ENCODE data around the gene SLC38A4. TPM values are rescaled to one million over a fixed set of nuclear protein-coding genes. Genes with fewer than 3 reads are reported as not detected.

SLC38A4 gene
- total RNA-seq, 1 donor from 2014 or later: 4.1 TPM

DNA sequence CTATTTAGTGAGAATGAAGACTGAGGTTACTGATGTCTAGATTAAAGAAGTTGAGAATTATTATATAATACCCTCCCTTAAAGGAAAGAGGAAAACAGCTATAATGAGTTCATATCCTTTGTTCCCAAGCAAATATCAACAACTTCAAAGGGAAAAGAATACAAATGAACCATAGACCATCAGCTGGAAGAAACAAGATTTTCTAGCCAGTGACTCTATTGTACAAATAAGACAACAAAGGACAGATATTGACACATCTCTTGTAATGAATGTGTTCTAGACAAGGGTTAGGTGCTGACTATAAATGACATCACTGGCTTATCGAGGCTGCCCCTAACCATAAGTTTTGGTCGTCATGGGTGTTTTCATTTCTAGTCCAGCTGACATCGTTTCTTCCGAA lies 48.2 kb downstream of the SLC38A4 start:
- no peak for DNase-seq (ENCODE audit: low read depth)

DNA sequence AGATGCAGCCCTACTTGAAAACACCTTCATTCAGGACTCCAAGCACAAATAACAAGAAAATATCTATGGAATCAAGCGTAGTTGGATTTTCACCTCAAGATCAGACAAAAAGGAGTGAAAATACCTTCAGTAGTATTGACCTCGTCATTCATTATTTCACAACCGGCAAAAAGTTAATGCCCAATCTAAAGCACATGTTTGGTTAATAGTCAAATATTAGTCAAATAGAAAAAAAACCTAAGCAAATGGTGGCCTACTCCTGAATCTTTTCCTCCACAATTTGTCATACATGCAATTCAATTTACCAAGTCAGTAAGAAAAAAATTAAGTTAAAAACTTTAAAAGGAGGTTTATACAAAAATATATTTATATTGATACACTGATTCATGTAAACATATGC lies 50.0 kb downstream of the SLC38A4 start:
- no peak for DNase-seq (ENCODE audit: low read depth)

DNA sequence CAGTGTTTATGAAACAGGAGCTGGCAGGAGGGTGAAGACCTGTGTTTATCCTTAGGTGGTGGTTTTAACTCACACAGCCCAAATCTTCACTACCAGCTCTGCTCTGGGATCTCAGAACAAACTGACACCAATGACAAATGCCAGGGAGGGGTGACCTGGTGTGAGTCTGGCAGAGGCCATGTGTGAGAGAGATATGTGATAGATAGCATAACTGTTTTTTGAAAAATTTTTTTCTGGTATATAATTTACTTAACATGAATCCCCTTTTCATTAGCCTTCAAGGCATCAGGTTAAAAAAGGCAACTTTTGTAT lies 51.5 kb downstream of the SLC38A4 start:
- DNase-seq (ENCODE audit: low read depth): peak; percentile 37

DNA sequence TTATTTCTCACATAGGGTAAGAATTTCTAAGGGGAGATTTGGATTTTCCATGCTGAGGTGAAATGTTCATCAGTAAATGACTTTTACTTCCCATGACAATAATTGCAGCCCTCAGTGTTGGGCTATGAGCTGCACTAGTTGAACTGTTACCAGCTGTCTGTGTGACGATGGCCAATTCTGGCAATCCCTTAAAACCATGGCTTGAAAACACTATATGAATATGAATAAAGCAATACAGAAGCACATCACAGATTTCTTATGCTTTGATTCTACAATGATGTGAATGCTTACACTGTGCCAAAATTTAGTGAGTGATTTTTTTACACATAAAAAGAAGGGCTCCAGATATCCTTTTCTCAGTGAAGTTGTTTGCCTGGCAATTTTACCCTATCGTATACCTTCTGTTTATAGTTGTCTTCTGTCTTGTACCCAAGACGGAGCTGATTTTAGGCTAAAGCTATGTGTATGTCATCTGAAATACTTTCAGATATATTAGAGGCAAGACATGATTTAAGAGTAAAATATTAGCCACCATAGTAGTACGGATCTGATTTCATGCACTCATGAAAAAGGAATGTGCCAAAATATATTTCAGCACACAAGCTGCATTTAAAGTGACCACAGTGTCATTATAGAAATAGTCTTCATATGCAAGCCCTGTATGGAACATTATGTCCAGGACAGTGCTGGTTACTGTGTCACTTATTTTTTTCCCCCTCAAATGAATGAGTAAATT lies 52.0 kb downstream of the SLC38A4 start:
- peak; percentile 38 for DNase-seq (ENCODE audit: low read depth)

DNA sequence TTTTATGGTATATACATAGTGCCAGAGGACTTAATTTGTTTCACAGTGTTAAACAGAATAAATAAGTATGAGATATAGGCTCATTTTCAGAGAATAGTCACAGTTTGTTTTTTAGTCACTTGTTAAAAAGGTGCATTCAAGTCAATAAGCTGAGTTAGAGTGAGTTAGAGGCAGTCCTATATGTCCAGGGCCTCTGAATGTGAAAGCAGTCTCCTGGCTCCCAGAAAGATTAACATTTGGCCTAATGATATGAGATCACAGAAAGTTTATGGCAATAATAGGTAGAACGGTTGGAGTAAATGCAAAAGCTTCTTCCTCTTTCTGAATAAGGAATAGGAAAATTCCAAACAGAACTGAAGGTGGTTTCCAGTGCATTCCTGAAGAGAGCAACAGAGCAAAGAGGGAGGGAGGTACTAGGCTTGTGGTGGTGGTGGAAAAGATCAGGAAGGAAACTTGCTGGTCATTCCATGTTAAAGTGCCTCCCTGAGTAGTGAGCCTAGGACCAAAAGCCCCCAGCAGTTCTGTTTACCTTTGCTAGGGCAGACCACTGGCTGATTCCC lies 54.4 kb downstream of the SLC38A4 start:
- DNase-seq (ENCODE audit: low read depth): peak; percentile 61

DNA sequence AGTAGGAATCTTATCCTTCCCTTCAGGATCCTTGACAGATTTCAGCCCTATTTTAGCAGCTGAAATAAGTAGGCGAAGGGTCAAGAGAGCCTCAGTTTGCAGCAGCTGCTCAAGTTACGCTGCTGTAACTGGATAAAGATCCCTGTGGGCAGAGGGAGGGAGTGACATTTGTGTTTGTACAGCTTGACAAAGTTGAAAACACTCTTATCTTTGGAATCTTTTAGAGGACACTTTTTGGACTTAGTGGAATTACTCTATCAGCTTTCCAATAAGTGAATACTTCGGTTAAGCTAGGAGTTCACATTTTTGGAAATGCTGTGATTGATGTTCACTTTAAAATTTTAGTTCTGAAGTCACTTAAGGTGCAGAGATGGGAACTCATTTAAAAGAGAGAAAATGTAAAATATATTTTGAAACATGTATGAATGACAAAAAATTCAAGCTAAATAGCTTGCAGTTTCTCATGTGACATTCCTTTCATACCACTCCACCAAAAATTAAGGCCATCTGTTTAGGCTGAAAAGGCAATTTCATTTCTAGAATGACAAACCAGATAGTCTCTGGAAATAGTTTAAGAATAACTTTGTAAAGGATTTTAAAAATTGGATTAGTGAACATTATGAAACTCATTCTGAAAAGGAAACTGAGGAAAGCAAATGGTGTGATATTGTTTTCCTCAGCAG lies 55.2 kb downstream of the SLC38A4 start:
- DNase-seq (ENCODE audit: low read depth): peak; percentile 89

DNA sequence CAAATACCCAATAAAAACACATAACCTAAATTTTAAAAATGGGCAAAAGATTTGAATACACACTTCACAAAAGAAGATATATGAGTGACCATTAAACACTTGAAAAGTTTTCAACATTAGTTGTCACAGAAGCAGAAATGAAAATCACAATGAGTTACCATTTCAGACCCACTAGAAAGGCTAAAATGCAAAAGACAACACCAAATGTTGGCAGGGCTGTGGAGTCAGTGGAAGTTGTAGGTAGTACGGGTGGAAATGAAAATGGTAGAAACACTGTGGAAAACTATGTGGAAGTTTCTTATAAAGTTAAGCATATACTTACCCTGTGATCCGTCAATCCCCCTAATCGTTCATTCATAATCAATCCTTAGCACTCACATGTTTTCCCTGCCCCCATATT lies 61.8 kb downstream of the SLC38A4 start:
- DNase-seq (ENCODE audit: low read depth): no peak

DNA sequence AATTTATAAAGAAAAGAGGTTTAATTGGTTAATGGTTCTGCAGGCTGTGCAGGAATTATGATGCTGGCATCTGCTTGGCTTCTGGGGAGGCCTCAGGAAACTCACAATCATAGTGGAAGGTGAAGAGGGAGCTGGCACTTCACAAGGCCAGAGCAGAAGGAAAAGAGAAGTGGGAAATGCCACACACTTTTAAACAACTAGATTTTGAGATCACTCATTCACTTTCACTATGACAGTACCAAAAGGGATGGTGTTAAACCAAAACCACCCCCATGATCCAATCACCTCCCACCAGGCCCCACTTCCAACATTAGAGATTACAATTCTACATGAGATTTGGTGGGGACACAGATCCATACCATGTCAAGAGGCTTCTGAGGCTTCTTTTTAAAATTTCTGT lies 62.6 kb downstream of the SLC38A4 start:
- no peak for DNase-seq (ENCODE audit: low read depth)

DNA sequence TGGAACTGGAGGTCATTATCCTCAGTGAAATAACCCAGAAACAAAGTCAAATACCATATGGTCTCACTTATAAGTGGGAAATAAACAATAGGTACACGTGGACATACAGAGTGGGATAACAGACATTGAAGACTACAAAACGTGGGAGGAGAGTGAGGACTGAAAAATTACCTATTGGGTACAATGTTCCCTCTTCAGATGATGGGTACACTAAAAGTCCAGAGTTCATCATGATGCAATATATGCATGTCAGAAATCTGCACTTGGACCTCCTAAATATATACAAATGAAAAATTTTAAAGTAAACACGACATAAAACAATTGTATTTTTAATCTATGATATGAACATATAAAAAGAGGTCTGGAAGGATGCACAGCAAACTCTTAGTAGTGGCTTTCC lies 71.2 kb downstream of the SLC38A4 start:
- no peak for DNase-seq (ENCODE audit: low read depth)

DNA sequence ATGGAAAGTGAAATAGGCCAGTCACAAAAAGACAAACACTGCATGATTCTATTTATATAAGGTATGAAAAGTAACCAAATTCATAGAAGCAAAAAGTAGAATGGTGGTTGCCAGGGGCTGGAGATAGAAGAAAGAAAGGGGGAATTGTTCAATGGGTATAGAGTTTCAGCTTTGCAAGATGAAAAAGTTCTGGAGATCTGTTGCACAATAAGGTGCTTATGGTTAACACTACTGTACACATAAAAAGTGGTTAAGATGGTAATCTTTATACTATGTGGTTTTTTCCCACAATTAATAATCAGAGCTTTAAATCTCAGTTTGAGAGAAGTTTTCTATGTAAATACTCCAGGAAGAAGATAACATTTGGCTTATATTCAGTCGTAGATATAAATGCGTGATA lies 73.4 kb downstream of the SLC38A4 start:
- DNase-seq (ENCODE audit: low read depth): no peak

DNA sequence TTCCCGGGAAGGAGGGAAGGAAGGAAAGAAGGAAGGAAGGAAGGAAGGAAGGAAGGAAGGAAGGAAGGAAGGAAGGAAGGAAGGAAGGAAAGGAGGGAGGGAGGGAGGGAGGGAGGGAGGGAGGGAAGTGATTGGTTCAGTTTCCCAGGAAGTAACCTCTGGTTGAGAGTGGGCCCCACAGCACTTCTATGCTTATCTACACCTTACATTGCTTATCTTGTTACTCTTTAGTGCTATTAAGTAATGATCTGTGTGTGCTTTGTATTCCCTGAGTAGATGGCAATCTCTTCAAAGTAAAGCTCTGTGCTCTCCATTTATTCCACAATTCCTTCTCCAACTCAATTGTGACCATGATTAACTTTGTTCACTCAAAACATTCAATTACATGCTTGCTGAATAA lies 74.6 kb downstream of the SLC38A4 start:
- DNase-seq (ENCODE audit: low read depth): no peak

DNA sequence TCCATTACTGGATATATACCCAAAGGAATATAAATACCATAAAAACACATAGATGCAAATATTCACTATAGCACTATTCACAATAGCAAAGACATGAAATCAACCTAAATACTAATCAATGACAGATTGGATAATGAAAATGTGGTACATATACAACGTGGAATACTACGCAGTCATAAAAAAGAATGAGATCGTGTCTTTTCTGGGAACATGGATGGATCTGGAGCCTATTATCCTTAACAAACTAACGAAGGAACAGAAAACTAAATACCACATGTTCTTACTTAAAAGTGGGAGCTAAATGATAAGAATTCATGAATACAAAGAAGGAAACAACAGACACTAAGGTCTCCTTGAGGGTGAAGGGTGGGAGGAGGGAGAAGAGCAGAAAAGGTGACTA lies 76.5 kb downstream of the SLC38A4 start:
- DNase-seq (ENCODE audit: low read depth): no peak

DNA sequence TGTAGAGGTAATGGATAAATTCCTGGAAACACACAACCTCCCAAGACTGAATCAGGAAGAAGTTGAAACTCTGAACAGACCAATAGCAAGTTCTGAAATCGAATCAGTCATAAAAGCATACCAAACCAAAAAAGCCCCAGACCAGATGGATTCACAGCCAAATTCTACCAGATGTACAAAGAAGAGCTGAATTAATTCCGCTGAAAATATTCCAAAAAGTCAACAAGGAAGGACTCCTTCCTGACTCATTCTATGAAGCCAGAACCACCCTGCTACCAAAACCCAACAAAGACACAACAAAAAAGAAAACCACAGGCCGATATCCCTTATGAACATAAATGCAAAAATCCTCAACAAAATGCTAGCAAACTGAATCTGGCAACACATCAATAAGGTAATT lies 81.5 kb downstream of the SLC38A4 start:
- DNase-seq (ENCODE audit: low read depth): peak; percentile 4

DNA sequence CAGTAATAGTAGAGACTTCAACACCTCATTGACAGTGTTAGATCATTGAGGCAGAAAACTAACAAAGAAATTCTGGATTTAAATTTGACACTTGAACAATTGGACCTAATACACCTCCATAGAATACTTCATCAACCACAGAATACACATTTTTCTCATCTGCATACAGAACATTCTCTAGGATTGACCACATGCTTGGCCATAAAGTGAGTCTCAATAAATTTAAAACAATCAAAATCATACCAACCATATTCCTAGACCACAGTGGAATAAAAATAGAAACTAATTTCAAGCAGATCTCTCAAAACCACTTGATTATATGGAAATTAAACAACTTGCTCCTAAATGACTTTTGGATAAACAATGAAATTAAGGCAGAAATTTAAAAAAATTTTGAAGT lies 82.3 kb downstream of the SLC38A4 start:
- DNase-seq (ENCODE audit: low read depth): no peak

DNA sequence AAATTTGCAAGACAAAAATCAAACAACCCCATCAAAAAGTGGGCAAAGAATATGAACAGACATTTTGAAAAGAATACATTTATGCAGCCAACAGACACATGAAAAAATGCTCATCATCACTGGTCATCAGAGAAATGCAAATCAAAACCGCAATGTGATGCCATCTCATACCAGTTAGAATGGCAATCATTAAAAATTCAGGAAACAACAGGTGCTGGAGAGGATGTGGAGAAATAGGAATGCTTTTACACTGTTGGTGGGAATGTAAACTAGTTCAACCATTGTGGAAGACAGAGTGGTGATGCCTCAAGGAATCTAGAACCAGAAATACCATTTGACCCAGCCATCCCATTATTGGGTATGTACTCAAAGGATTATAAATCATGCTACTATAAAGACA lies 83.5 kb downstream of the SLC38A4 start:
- DNase-seq (ENCODE audit: low read depth): peak; percentile 26

DNA sequence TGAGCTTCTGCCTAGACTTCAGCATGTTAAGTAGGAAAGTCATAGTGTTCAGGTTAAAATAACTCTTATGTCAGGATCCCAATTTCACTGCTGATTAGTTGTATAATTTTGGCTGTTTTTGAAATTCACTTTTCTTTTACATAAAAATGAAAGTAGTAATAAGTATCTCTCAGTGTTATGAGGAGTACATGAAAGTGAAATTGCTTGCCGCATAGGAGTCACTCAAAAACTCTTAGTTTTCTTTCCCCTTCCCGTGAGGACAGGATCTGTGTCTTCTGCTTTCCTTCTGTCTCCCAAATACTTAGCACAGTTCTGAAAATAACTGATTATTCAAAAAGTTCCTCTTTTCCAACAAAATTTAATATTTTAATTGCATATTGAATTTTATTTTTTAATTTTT lies 100.5 kb downstream of the SLC38A4 start:
- DNase-seq (ENCODE audit: low read depth): no peak

DNA sequence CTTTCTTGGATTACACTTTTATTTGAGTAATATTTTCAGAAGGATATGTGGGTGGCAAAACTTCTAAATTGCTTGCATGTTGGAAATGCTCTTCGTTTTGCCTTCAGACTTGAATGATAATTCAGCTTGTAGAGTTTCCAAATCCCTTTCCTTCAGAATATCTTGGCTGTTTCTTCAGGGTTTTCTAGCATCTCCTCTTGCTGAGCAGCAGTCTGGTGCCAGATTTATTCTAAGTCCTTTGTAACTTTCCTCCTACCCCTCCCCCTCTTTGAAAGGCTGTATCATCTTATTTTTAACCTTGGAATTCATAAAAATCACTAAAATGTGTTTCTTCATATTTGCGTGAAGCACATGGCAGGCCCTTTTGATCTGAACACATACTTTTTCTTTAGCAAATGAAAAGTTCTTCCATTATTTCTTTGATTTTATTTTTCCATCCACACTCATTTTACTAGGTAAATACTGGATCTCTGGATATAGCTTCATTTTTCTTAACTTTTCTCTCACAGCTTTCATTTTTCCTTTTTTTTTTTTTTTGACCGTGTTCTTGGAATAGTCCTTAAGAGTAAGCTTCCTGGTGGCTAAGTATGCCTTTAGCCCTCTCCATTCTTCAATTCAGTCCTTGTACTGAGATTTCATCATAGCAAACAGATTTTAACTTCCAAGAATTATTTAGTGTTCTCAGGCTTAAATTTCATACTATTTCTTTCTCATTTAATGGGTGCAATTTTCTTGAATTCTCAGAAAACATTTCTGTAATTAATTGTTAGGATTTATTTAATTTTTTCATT lies 102.0 kb downstream of the SLC38A4 start:
- no peak for DNase-seq (ENCODE audit: low read depth)

DNA sequence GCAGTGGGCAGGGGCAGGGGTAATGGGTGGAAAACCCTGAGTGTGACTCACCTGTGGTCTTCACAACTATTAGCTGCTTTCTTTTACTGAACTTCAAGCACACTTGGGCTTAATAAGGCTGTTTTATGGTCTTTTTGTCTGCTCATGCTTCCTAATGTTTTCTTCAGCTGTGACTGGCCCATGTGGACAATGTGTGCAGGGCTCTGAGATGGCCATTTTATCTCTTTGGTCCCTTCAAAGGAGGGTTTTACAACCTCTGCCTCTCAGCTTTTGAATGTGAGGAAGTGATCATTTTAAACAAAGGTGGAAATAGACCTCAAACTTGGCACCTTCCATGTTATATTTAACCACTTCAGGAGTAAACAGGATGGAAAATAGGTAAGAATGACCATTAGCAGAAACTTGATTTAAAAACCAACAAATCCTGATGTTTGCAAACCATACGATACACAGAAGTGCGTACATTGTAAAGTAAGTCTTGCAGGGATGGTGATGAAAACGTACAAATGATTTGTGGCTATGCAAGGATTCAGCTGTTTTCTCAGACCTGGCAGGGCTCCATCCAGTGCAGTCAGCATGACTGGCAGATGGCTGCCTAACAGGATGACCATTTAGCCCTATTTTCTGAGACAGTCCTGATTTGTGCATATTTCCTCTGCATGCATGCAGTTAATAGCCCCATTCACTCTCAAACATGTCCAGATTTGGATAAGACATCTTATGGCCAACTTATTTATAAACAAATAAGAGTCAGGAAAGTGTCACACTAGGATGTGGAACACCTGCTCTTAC lies 103.2 kb downstream of the SLC38A4 start:
- DNase-seq (ENCODE audit: low read depth): peak; percentile 77

DNA sequence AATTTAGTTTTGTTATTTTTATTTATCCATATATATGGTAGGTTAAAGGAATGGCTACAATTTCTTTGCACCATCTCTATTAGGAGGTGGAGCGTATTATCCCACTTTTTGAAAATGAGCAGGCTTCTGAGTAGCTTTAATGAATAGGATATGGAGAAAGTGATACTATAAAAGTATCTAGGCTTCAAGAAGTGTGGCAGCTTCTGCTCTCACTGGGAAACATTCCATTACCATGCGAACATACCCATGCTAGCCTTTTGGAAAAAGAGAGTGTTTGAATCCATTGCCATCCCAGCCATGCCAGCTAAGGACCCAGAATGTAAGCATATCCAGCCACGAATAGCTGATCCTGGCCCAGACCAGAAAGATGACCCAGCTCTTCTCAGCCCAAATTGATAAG lies 107.3 kb downstream of the SLC38A4 start:
- DNase-seq (ENCODE audit: low read depth): no peak

DNA sequence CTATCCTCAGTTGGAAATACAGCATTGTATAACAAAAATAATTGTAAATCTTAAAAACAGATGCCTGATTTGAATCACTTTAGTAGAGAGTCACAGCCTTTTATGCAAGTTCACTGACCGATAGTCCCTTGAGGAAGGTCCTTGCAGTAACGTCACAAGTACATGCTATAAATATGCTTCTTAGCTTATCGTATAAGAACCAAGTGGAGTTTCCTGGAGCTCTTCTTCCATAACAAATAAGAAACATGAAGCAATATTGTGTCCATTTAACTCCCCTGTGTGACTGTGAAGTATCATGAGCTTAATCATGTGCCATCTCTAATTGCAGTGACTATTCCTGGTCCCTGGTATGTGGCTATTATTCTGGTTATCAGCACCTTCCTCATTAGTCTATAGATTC lies 107.9 kb downstream of the SLC38A4 start:
- no peak for DNase-seq (ENCODE audit: low read depth)

DNA sequence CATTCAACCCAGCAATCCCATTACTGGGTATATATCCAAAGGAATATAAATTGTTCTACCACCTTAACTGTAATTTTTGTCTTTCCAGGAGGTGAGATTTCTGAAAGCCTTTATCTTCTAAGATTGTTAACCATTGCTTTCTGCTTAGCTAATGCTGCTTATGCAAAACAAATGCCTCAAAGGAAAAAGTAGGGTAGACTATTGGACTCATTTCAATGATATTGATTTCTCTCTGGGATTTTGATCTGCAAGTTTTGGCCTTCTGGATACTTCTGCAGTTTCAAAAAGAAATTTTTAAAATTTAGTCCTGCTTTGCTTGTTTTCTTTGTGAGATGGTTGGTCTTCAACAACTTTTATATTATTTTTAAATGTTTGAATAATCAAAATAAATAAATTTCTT lies 108.6 kb downstream of the SLC38A4 start:
- DNase-seq (ENCODE audit: low read depth): no peak
